Calu3 (cell line): Measurements from ENCODE around the gene IFRD2. TPM values are rescaled to one million over a fixed set of nuclear protein-coding genes. Genes with fewer than 3 reads are reported as not detected.

Experiments used
- BruUV-seq: library from RNA; stranded (reverse); fragments of 400-500 nt; replicated peaks from 2 replicates; lab custom pipeline; 2021; lab: Mats Ljungman, UMichigan
- CTCF ChIA-PET: fragments of 300-600 bp; sonication (Branson Sonifier 250); formaldehyde crosslinking; loops from one replicate; lab custom pipeline; 2022; ENCODE audit warnings: antibody characterized with exemption; lab: Charles Lee
- DNase-seq: peaks from one replicate; pipeline ENCODE4 v3.0.0; 2022
- H3K27ac Mint-ChIP-seq: one replicate; pipeline ENCODE4 v1.8.0; 2022; ENCODE audit warnings: mixed read lengths; ENCODE audit not compliant: unreplicated experiment
- H3K27me3 Mint-ChIP-seq: one replicate; pipeline ENCODE4 v1.8.0; 2022; ENCODE audit warnings: mixed read lengths; ENCODE audit not compliant: unreplicated experiment
- H3K36me3 Mint-ChIP-seq: one replicate; pipeline ENCODE4 v1.8.0; 2022; ENCODE audit warnings: mild to moderate bottlenecking, moderate library complexity, mixed read lengths; ENCODE audit not compliant: insufficient read depth, unreplicated experiment
- H3K4me1 Mint-ChIP-seq: one replicate; pipeline ENCODE4 v1.8.0; 2022; ENCODE audit warnings: mild to moderate bottlenecking, low read depth, mixed read lengths; ENCODE audit not compliant: unreplicated experiment
- H3K4me3 Mint-ChIP-seq: one replicate; pipeline ENCODE4 v1.8.0; 2022; ENCODE audit warnings: mild to moderate bottlenecking, low read depth, moderate library complexity, mixed read lengths; ENCODE audit not compliant: unreplicated experiment
- H3K9me3 Mint-ChIP-seq: one replicate; pipeline ENCODE4 v1.8.0; 2022; ENCODE audit warnings: low read depth, mixed read lengths; ENCODE audit not compliant: unreplicated experiment
- CTCF ChIP-seq: fragments of 200-600 bp; IDR thresholded peaks from one replicate; pipeline ENCODE4 v1.8.0; 2022; ENCODE audit warnings: antibody characterized with exemption; ENCODE audit not compliant: unreplicated experiment
- intact Hi-C: fragments of 100-400 bp; cut with micrococcal nuclease; formaldehyde crosslinking; loops from one replicate; pipeline ENCODE4 v1.10.0; 2022; ENCODE audit not compliant: unreplicated experiment
- total RNA-seq: library from RNA; stranded (reverse); gene quantifications from 2 replicates; pipeline ENCODE4 v1.2.3, GENCODE V29; 2022

IFRD2 gene
- total RNA-seq, 1 experiment from 2014 or later, result 121 TPM

- peaks cover 41% of the 10 kb centered on the region for H3K36me3 Mint-ChIP-seq
- H3K27ac Mint-ChIP-seq, result no peak overlapping the region
- TSS peak; percentile 42 for BruUV-seq
- H3K4me1 Mint-ChIP-seq, result peaks cover 18% of the 10 kb centered on the region
- TF ChIP-seq CTCF, result no peak
- H3K4me3 Mint-ChIP-seq, result peak overlapping the region; percentile 74
- no peaks in the 10 kb centered on the region for H3K27me3 Mint-ChIP-seq
- intact Hi-C loops, result loop anchor here (10.0 kb wide), 1 partner anchor 45 kb away; the partner anchor contains the start of gene LSMEM2
- CTCF ChIA-PET, result no interaction called here
- DNase-seq, result no peak
- H3K9me3 Mint-ChIP-seq, result no peaks in the 10 kb centered on the region
Observed at GRCh38 chr3:50319894-50320625, 27.8 kb upstream of the IFRD2 start.

- TF ChIP-seq CTCF, result no peak
- no peak for DNase-seq
- H3K9me3 Mint-ChIP-seq, result no peaks in the 10 kb centered on the region
- peaks cover 41% of the 10 kb centered on the region for H3K36me3 Mint-ChIP-seq
- H3K4me1 Mint-ChIP-seq, result peaks cover 23% of the 10 kb centered on the region
- H3K27me3 Mint-ChIP-seq, result no peaks in the 10 kb centered on the region
- H3K4me3 Mint-ChIP-seq, result peak overlapping the region; percentile 74
- intact Hi-C loops, result no loop called here
- BruUV-seq, result no TSS peak
- CTCF ChIA-PET, result interaction anchor here (0.6 to 0.8 kb wide), 2 partner anchors 20 to 1275 kb away, joined by 3 to 6 read pairs; partner anchors contain the start of genes HYAL3 and NAA80
- H3K27ac Mint-ChIP-seq, result no peak overlapping the region
Observed at GRCh38 chr3:50319181-50319893, 27.1 kb upstream of the IFRD2 start.

GRCh38 chr3:50318615-50319014, 26.4 kb upstream of the IFRD2 start:
- Mint-ChIP-seq H3K27ac (no peak overlapping the region), H3K4me3 (no peak overlapping the region), H3K36me3 (peaks cover 39% of the 10 kb centered on the region), H3K27me3 (no peaks in the 10 kb centered on the region), H3K9me3 (no peaks in the 10 kb centered on the region), H3K4me1 (peaks cover 28% of the 10 kb centered on the region)
- no peak for DNase-seq
- intact Hi-C loops, result no loop called here
- CTCF ChIA-PET, result interaction anchor here (0.6 to 0.8 kb wide), 2 partner anchors 19 to 1276 kb away, joined by 3 to 6 read pairs; partner anchors contain the start of genes HYAL3 and NAA80
- TF ChIP-seq CTCF, result no peak
- no TSS peak for BruUV-seq

DNA sequence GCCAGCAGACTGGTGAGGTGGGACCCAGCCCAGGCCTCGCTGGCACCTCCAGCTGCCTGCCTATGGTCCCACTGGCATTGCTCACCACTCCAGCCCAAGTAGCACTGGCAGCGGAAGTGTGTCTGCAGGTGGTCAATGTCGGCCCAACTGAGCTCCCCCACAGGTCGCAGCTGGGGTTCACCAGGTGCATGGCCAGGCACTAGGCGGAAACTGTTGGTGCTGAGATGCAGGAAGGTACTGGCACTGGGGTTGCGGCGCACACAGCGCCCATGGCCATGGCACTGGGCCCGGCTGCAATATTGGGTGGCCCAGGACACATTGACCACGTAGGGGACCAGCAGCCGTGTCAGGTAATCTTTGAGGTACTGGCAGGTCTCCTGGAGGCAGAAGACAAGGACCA, 25.9 kb upstream of the IFRD2 start:
- DNase-seq, result no peak
- no peaks in the 10 kb centered on the region for H3K27me3 Mint-ChIP-seq
- H3K36me3 Mint-ChIP-seq, result peaks cover 36% of the 10 kb centered on the region
- BruUV-seq, result no TSS peak
- peaks cover 28% of the 10 kb centered on the region for H3K4me1 Mint-ChIP-seq
- H3K27ac Mint-ChIP-seq, result no peak overlapping the region
- TF ChIP-seq CTCF, result no peak
- no peak overlapping the region for H3K4me3 Mint-ChIP-seq
- no peaks in the 10 kb centered on the region for H3K9me3 Mint-ChIP-seq
- intact Hi-C loops, result no loop called here
- CTCF ChIA-PET, result no interaction called here
